Activated CD8-positive, alpha-beta T cell treated with anti-CD3 and anti-CD28 coated beads for 36 hours (primary cell): ENCODE data around the gene PYHIN1. TPM values are rescaled to one million over a fixed set of nuclear protein-coding genes. Genes with fewer than 3 reads are reported as not detected.

Experiments
- ATAC-seq: fragments of 200-7000 bp; cut with Tn5 transposase; one replicate; pipeline ENCODE4 v1.10.0; 2021; ENCODE audit warnings: mild to moderate bottlenecking, moderate library complexity
- CTCF ChIA-PET: fragments of 350-600 bp; sonication (Branson Sonifier 250); formaldehyde crosslinking; loops from one replicate; lab custom pipeline; 2021; ENCODE audit warnings: antibody characterized with exemption; lab: Charles Lee
- POLR2A ChIA-PET: fragments of 350-600 bp; sonication (Branson Sonifier 250); formaldehyde crosslinking; loops from one replicate; lab custom pipeline; 2021; ENCODE audit warnings: antibody characterized with exemption; lab: Charles Lee
- DNase-seq: peaks from one replicate; pipeline ENCODE4 v3.0.0-alpha.2; 2020
- H3K27ac Mint-ChIP-seq: one replicate; pipeline ENCODE4 v1.8.0; 2021; ENCODE audit warnings: mild to moderate bottlenecking, mixed read lengths
- H3K27me3 Mint-ChIP-seq: one replicate; pipeline ENCODE4 v1.8.0; 2021; ENCODE audit warnings: mixed read lengths
- H3K36me3 Mint-ChIP-seq: one replicate; pipeline ENCODE4 v1.8.0; 2021; ENCODE audit warnings: low read depth, mixed read lengths
- H3K4me1 Mint-ChIP-seq: one replicate; pipeline ENCODE4 v1.8.0; 2021; ENCODE audit warnings: low read depth, mixed read lengths
- H3K4me3 Mint-ChIP-seq: one replicate; pipeline ENCODE4 v1.8.0; 2021; ENCODE audit warnings: mild to moderate bottlenecking, moderate library complexity, mixed read lengths
- H3K9me3 Mint-ChIP-seq: one replicate; pipeline ENCODE4 v1.8.0; 2021; ENCODE audit warnings: mixed read lengths
- intact Hi-C: fragments of 100-400 bp; cut with micrococcal nuclease; formaldehyde crosslinking; loops from one replicate; pipeline ENCODE4 v1.10.0; 2022
- total RNA-seq, 2 experiments: library from RNA; stranded (reverse); gene quantifications; one replicate each; pipeline ENCODE4 v1.2.3, GENCODE V29; 2021
- TF ChIP-seq, protein P1 (sequence below): fragments of 200-600 bp; IDR thresholded peaks from one replicate; pipeline ENCODE4 v1.8.0; 2022; ENCODE audit warnings: antibody characterized with exemption, mild to moderate bottlenecking

PYHIN1 gene
- total RNA-seq, 2 experiments from 2014 or later: 7.0 to 8.5 TPM

- intact Hi-C loops: no loop called here
- H3K4me3 Mint-ChIP-seq: no peak overlapping the region
- CTCF ChIA-PET: interaction anchor here (0.9 kb wide), 1 partner anchor 9 kb away, joined by 3 read pairs; no protein-coding TSS in a partner anchor
- H3K27me3 Mint-ChIP-seq: peaks cover 3% of the 10 kb centered on the region
- POLR2A ChIA-PET: interaction anchor here (2.3 kb wide), 1 partner anchor 39 kb away, joined by 9 read pairs; the partner anchor contains the start of gene IFI16
- TF ChIP-seq, protein P1, sequence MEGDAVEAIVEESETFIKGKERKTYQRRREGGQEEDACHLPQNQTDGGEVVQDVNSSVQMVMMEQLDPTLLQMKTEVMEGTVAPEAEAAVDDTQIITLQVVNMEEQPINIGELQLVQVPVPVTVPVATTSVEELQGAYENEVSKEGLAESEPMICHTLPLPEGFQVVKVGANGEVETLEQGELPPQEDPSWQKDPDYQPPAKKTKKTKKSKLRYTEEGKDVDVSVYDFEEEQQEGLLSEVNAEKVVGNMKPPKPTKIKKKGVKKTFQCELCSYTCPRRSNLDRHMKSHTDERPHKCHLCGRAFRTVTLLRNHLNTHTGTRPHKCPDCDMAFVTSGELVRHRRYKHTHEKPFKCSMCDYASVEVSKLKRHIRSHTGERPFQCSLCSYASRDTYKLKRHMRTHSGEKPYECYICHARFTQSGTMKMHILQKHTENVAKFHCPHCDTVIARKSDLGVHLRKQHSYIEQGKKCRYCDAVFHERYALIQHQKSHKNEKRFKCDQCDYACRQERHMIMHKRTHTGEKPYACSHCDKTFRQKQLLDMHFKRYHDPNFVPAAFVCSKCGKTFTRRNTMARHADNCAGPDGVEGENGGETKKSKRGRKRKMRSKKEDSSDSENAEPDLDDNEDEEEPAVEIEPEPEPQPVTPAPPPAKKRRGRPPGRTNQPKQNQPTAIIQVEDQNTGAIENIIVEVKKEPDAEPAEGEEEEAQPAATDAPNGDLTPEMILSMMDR: no peak
- H3K36me3 Mint-ChIP-seq: peaks cover 4% of the 10 kb centered on the region
- peak; percentile 17 for DNase-seq
- peaks cover 27% of the 10 kb centered on the region for H3K4me1 Mint-ChIP-seq
- H3K27ac Mint-ChIP-seq: peak overlapping the region; percentile 73
- H3K9me3 Mint-ChIP-seq: peaks cover 15% of the 10 kb centered on the region
- ATAC-seq: peak; percentile 58
These were observed 38.5 kb downstream of the PYHIN1 start for GRCh38 chr1:158969855-158970254.

- H3K9me3 Mint-ChIP-seq: peaks cover 6% of the 10 kb centered on the region
- TF ChIP-seq, protein P1: peak; percentile 25
- peaks cover 30% of the 10 kb centered on the region for H3K4me1 Mint-ChIP-seq
- no peak overlapping the region for H3K4me3 Mint-ChIP-seq
- ChIA-PET CTCF (no interaction called here), POLR2A (no interaction called here)
- H3K27ac Mint-ChIP-seq: no peak overlapping the region
- intact Hi-C loops: no loop called here
- no peaks in the 10 kb centered on the region for H3K27me3 Mint-ChIP-seq
- H3K36me3 Mint-ChIP-seq: peaks cover 4% of the 10 kb centered on the region
- ATAC-seq: no peak
- peak; percentile 19 for DNase-seq
These were observed 41.5 kb downstream of the PYHIN1 start for GRCh38 chr1:158972841-158973240.

DNA sequence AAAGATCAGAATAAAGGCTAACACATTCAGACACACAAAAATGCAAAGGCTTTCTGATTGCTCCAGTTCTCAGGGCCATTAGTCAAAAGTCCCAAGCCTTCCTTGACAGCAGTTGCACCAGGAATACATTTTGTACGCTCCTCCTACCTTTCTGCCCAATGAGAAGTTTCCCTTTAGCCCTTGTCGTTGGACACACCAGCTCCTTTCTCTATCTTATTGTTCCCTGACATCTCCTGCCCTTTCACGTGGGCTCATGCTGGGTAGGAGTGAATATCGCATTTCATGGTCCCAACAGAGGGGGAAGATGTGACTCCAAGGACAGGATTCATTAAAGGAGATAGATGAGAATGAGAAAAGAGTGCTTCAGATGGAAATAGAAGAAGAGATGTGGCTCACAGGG is 44.9 kb downstream of the PYHIN1 start:
- no peak for ATAC-seq
- TF ChIP-seq, protein P1: no peak
- H3K27ac Mint-ChIP-seq: no peak overlapping the region
- no peaks in the 10 kb centered on the region for H3K27me3 Mint-ChIP-seq
- H3K4me1 Mint-ChIP-seq: peaks cover 25% of the 10 kb centered on the region
- no peak overlapping the region for H3K4me3 Mint-ChIP-seq
- POLR2A ChIA-PET: interaction anchor here (1.2 to 1.5 kb wide), 2 partner anchors 32 to 33 kb away, joined by 3 to 6 read pairs; partner anchors contain the start of gene IFI16
- H3K36me3 Mint-ChIP-seq: peaks cover 6% of the 10 kb centered on the region
- DNase-seq: no peak
- CTCF ChIA-PET: interaction anchor here (1.1 to 2.2 kb wide), 2 partner anchors 22 to 113 kb away, joined by 4 to 9 read pairs; no protein-coding TSS in a partner anchor
- H3K9me3 Mint-ChIP-seq: peaks cover 5% of the 10 kb centered on the region
- intact Hi-C loops: no loop called here

- DNase-seq (no peak), ATAC-seq (peak; percentile 73)
- Mint-ChIP-seq H3K36me3 (peaks cover 9% of the 10 kb centered on the region), H3K27me3 (no peaks in the 10 kb centered on the region), H3K4me1 (peaks cover 16% of the 10 kb centered on the region), H3K27ac (no peak overlapping the region), H3K9me3 (peaks cover 15% of the 10 kb centered on the region), H3K4me3 (no peak overlapping the region)
- CTCF ChIA-PET: interaction anchor here (1.0 to 2.1 kb wide), 4 partner anchors 9 to 20 kb away, joined by 3 to 7 read pairs (median 3); no protein-coding TSS in a partner anchor
- intact Hi-C loops: no loop called here
- TF ChIP-seq, protein P1: no peak
- POLR2A ChIA-PET: interaction anchor here (1.0 to 1.4 kb wide), 2 partner anchors 19 to 31 kb away, joined by 3 to 4 read pairs; partner anchors contain the start of gene IFI16
These were observed 47.4 kb downstream of the PYHIN1 start for GRCh38 chr1:158978730-158979129.

DNA sequence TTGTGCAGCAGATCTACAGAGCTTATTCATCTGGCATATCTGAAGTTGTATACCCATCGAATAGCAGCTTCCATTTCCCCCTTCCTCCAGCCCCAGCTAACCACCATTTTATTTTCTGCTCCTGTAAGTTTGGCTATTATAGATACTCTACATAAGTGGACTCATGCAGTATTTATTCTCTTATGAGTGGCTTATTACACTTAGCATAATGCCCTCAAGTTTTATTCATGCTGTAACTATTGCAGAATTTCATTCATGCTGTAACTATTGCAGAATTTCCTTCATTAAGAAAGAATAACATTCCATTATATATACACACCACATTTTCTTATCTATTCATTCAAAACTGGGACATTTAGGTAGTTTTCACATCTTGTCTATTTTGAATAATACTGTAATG is 47.9 kb downstream of the PYHIN1 start:
- POLR2A ChIA-PET: interaction anchor here (1.0 to 1.4 kb wide), 2 partner anchors 19 to 30 kb away, joined by 3 to 4 read pairs; partner anchors contain the start of gene IFI16
- H3K36me3 Mint-ChIP-seq: peaks cover 10% of the 10 kb centered on the region
- peaks cover 16% of the 10 kb centered on the region for H3K4me1 Mint-ChIP-seq
- H3K27me3 Mint-ChIP-seq: no peaks in the 10 kb centered on the region
- DNase-seq (no peak), ATAC-seq (no peak)
- H3K4me3 Mint-ChIP-seq: no peak overlapping the region
- H3K27ac Mint-ChIP-seq: no peak overlapping the region
- intact Hi-C loops: no loop called here
- H3K9me3 Mint-ChIP-seq: peaks cover 16% of the 10 kb centered on the region
- CTCF ChIA-PET: interaction anchor here (1.0 to 2.1 kb wide), 4 partner anchors 10 to 19 kb away, joined by 3 to 7 read pairs (median 3); no protein-coding TSS in a partner anchor
- TF ChIP-seq, protein P1: no peak
